ENCODE results near the gene RAD51B. TPM values are rescaled to one million over a fixed set of nuclear protein-coding genes. Genes with fewer than 3 reads are reported as not detected.
A peak's percentile ranks its signal among the peaks of the same experiment; 100 is the strongest.

Gene RAD51B
- total RNA-seq, 4 donors from 2014 or later = 6.2 to 39.9 (median 12.9) TPM

DNA sequence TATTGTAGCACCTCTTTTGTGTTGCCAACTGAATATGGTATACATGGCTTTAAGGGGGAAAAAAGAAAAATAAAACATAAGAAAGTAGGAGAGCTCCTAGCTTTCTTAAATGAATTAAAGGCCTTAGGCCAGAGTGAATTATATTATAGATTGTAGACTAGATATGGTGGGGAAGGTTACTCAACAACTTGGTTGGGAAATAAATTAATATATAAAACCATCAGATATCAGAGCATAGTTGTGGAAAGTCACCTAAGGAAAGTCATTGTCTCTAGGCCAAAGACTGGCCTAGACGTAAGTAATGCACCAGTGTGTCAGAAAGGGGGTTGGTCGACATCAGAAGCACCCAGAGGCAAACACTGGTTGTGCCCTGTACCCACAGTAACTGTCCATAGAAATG is 391.8 kb downstream of the RAD51B start:
- Histone ChIP-seq H3K27me3 (no peaks in the 10 kb centered on the region), H3K27ac (peak overlapping the region; percentile 49 to 80 (median 61)), H3K36me3 (no peaks in the 10 kb centered on the region), H3K9me3 (no peaks in the 10 kb centered on the region), H3K4me1 (peaks cover 13 to 59% (median 16%) of the 10 kb centered on the region in 3 donors), H3K4me3 (no peak overlapping the region)
- intact Hi-C loops (cut with DNase I) = no loop called here
- 92 to 98% methylated on average over 2 of the region's 2 CpGs for WGBS, 2 donors
- DNase-seq = no peak
- no peak for TF ChIP-seq POLR2A (IDR thresholded peaks at IDR 0.05)
- TF ChIP-seq, protein P1, sequence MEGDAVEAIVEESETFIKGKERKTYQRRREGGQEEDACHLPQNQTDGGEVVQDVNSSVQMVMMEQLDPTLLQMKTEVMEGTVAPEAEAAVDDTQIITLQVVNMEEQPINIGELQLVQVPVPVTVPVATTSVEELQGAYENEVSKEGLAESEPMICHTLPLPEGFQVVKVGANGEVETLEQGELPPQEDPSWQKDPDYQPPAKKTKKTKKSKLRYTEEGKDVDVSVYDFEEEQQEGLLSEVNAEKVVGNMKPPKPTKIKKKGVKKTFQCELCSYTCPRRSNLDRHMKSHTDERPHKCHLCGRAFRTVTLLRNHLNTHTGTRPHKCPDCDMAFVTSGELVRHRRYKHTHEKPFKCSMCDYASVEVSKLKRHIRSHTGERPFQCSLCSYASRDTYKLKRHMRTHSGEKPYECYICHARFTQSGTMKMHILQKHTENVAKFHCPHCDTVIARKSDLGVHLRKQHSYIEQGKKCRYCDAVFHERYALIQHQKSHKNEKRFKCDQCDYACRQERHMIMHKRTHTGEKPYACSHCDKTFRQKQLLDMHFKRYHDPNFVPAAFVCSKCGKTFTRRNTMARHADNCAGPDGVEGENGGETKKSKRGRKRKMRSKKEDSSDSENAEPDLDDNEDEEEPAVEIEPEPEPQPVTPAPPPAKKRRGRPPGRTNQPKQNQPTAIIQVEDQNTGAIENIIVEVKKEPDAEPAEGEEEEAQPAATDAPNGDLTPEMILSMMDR (IDR thresholded peaks at IDR 0.05) = no peak

GRCh38 chr14:68211886-68212285 is 392.3 kb downstream of the RAD51B start:
- intact Hi-C loops (cut with DNase I) = no loop called here
- no peaks in the 10 kb centered on the region for H3K27me3 ChIP-seq
- no peak overlapping the region for H3K27ac ChIP-seq
- H3K36me3 ChIP-seq = no peaks in the 10 kb centered on the region
- no peak overlapping the region for H3K4me3 ChIP-seq
- 74 to 77% methylated on average over 2 of the region's 2 CpGs for WGBS, 2 donors
- H3K9me3 ChIP-seq = no peaks in the 10 kb centered on the region
- no peak for DNase-seq
- TF ChIP-seq POLR2A (IDR thresholded peaks at IDR 0.05) = no peak
- TF ChIP-seq, protein P1 (IDR thresholded peaks at IDR 0.05) = no peak
- peaks cover 13 to 64% (median 16%) of the 10 kb centered on the region in 3 donors for H3K4me1 ChIP-seq

DNA sequence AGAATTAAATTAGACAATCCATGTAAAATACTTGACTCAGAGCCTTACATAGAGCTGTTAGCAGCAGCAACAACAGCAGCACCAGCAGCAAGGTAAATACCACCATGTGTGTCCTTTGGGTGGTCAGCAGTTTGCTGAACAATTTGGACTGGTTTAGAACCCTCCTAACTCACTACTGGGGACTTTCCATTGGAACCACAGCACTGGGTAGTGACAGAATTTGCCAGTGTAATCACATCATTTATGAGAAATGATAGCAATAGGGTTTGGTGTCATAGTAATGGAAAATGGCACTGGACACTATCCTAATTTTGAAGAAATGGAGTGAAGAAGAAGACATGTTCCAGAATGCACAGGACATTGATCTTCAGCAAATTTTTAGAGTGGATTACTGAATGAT is 392.8 kb downstream of the RAD51B start:
- H3K27me3 ChIP-seq = no peaks in the 10 kb centered on the region
- no peak overlapping the region for H3K27ac ChIP-seq
- peaks cover 13 to 67% (median 16%) of the 10 kb centered on the region in 3 donors for H3K4me1 ChIP-seq
- intact Hi-C loops (cut with DNase I) = no loop called here
- no peaks in the 10 kb centered on the region for H3K9me3 ChIP-seq
- no peak for DNase-seq
- no peak overlapping the region for H3K4me3 ChIP-seq
- no peak for TF ChIP-seq POLR2A (IDR thresholded peaks at IDR 0.05)
- TF ChIP-seq, protein P1 (IDR thresholded peaks at IDR 0.05) = no peak
- no peaks in the 10 kb centered on the region for H3K36me3 ChIP-seq

DNA sequence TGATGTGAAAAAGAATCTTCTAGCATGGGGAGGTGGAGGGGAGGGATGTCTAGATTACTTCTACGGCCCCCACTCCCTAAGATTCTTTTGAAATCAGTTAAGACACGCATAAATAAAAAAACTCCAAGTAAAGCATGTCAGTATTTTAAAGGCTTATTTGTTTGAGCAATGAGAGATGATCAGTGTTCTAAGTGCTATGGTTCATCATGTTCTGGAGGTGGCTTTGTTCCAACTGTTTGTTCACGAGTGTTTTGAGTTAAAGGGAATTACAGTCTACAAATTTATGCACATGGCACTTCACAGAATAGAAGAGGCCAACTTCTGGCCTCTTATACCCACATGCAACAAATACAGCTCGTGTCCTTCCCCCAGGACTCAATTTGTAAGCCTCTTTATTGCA is 394.9 kb downstream of the RAD51B start:
- 72 to 77% methylated on average over 4 of the region's 4 CpGs for WGBS, 2 donors
- no peak for DNase-seq
- Histone ChIP-seq H3K4me3 (no peak overlapping the region), H3K9me3 (no peaks in the 10 kb centered on the region), H3K27me3 (no peaks in the 10 kb centered on the region), H3K36me3 (no peaks in the 10 kb centered on the region), H3K4me1 (peaks cover 13 to 66% (median 16%) of the 10 kb centered on the region in 3 donors), H3K27ac (no peak overlapping the region)
- intact Hi-C loops (cut with DNase I) = no loop called here
- TF ChIP-seq, protein P1 (IDR thresholded peaks at IDR 0.05) = no peak
- TF ChIP-seq POLR2A (IDR thresholded peaks at IDR 0.05) = no peak

DNA sequence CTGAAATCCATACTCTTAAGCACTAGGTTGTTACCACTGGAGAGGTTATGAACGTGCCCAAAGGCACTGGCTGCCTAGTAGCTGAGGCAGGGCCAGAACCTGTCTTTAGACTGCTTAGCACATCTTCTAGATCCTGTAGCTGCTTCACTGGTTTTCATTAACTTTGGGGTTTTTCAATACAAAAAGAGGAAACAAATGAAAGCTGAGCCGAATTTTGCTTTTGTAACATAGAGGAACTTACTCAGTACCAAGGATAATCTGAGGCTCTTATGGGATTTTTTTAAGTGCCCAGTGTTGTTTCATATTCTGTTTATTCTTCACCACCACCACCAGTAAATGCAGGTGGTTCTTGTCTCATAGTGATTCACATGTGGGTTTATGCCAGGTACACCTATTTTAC is 396.1 kb downstream of the RAD51B start:
- Histone ChIP-seq H3K9me3 (no peaks in the 10 kb centered on the region), H3K4me3 (no peak overlapping the region), H3K27ac (no peak overlapping the region), H3K4me1 (peaks cover 5 to 54% (median 8%) of the 10 kb centered on the region in 3 donors), H3K27me3 (no peaks in the 10 kb centered on the region), H3K36me3 (no peaks in the 10 kb centered on the region)
- intact Hi-C loops (cut with DNase I) = no loop called here
- WGBS, 2 donors = 28 to 41% methylated on average over 2 of the region's 2 CpGs
- no peak for DNase-seq
- TF ChIP-seq, protein P1 (IDR thresholded peaks at IDR 0.05) = no peak
- TF ChIP-seq POLR2A (IDR thresholded peaks at IDR 0.05) = no peak
